GM23248 (cell line): Measurements from ENCODE around the gene GPR137C. TPM values are rescaled to one million over a fixed set of nuclear protein-coding genes. Genes with fewer than 3 reads are reported as not detected.
"Not testable (repeated sequence)": the region's sequence is repeated elsewhere in the genome, so short reads cannot be mapped to it uniquely, and the experiment has no call there.

Experiments used
- DNase-seq: peaks from one replicate; pipeline ENCODE4 v3.0.0-alpha.2; 2015
- H2AFZ ChIP-seq: fragments of 200-600 bp; sonication (generic); 2 replicates; pipeline ENCODE4 v1.6.1; 2016; ENCODE audit warnings: antibody characterized with exemption
- H3F3A ChIP-seq: fragments of 200-600 bp; sonication (generic); 2 replicates; pipeline ENCODE4 v1.6.1; 2016; ENCODE audit warnings: mild to moderate bottlenecking, antibody characterized with exemption, mixed run types; ENCODE audit not compliant: insufficient read depth
- H3K27ac ChIP-seq: fragments of 200-600 bp; sonication (generic); 2 replicates; pipeline ENCODE4 v1.5.1; 2016; ENCODE audit warnings: mild to moderate bottlenecking
- H3K27me3 ChIP-seq: fragments of 200-600 bp; sonication (generic); replicated peaks from 2 replicates; pipeline ENCODE4 v1.6.1; 2016; ENCODE audit warnings: mild to moderate bottlenecking; ENCODE audit not compliant: insufficient read depth
- H3K36me3 ChIP-seq: fragments of 200-600 bp; sonication (generic); 2 replicates; pipeline ENCODE4 v1.6.1; 2016; ENCODE audit warnings: low read depth, mild to moderate bottlenecking
- H3K4me1 ChIP-seq: fragments of 200-600 bp; sonication (generic); 2 replicates; pipeline ENCODE4 v1.6.1; 2016; ENCODE audit warnings: mild to moderate bottlenecking; ENCODE audit not compliant: insufficient read depth
- H3K4me2 ChIP-seq: fragments of 200-600 bp; sonication (generic); one replicate; pipeline ENCODE4 v1.6.1; 2016; ENCODE audit warnings: mild to moderate bottlenecking; ENCODE audit not compliant: unreplicated experiment
- H3K4me3 ChIP-seq: fragments of 200-600 bp; sonication (generic); 2 replicates; pipeline ENCODE4 v1.5.1; 2016; ENCODE audit warnings: mild to moderate bottlenecking
- H3K79me2 ChIP-seq: fragments of 200-600 bp; sonication (generic); 2 replicates; pipeline ENCODE4 v1.6.1; 2016; ENCODE audit warnings: mild to moderate bottlenecking; ENCODE audit not compliant: insufficient read depth
- H3K9ac ChIP-seq: fragments of 200-600 bp; sonication (generic); 2 replicates; pipeline ENCODE4 v1.6.1; 2016; ENCODE audit warnings: mild to moderate bottlenecking
- H3K9me2 ChIP-seq: fragments of 200-600 bp; sonication (generic); 2 replicates; pipeline ENCODE4 v1.6.1; 2016; ENCODE audit warnings: mixed run types, mild to moderate bottlenecking, moderate library complexity; ENCODE audit not compliant: insufficient read depth
- H3K9me3 ChIP-seq: fragments of 200-600 bp; sonication (generic); one replicate; pipeline ENCODE4 v1.6.1; 2017; ENCODE audit warnings: low read depth
- H4K20me1 ChIP-seq: fragments of 200-600 bp; sonication (generic); 2 replicates; pipeline ENCODE4 v1.6.0; 2016; ENCODE audit not compliant: insufficient read depth
- EZH2 ChIP-seq: fragments of 200-600 bp; sonication (generic); IDR thresholded peaks from 2 replicates; pipeline ENCODE4 v1.6.1; 2018; ENCODE audit warnings: antibody characterized with exemption, mild to moderate bottlenecking; ENCODE audit not compliant: insufficient read depth, poor library complexity, severe bottlenecking
- EZH2phosphoT487 ChIP-seq: fragments of 200-600 bp; sonication (generic); IDR thresholded peaks from 2 replicates; pipeline ENCODE4 v1.6.1; 2018; ENCODE audit warnings: antibody characterized with exemption, moderate library complexity, mild to moderate bottlenecking, low read depth; ENCODE audit not compliant: insufficient read depth
- WGBS, 2 experiments: methylation state at CpG; one replicate each; pipeline ENCODE4 v1.1.6; 2015 to 2017; ENCODE audit warnings: low lambda C conversion rate in 2 of 2, low coverage in 1 of 2; ENCODE audit errors: missing lambda C conversion rate in 2 of 2; 5-methylcytosine and 5-hydroxymethylcytosine counted together
- in situ Hi-C: fragments of 300-500 bp; cut with MboI; formaldehyde crosslinking; loops from 2 replicates; pipeline ENCODE4 v1.15.0; 2020
- polyA plus RNA-seq: library from polyadenylated mRNA; unstranded; fragments of >200 nt; fragmentation: Nextera tagmentation; extraction: Ambion mirVana; gene quantifications from 2 replicates; pipeline ENCODE4 v1.2.1, GENCODE V29; 2016
- total RNA-seq: library from RNA; depleted of rRNA; stranded (reverse); fragments of >200 nt; shearing (Covaris generic); gene quantifications from 2 replicates; pipeline ENCODE4 v1.2.3, GENCODE V29; 2014

GPR137C gene
- total and polyA plus RNA-seq, 2 experiments from 2014 or later = 0.86 to 1.1 TPM

GRCh38 chr14:52553671-52554575, 1.3 kb downstream of the GPR137C start:
- DNase-seq = peak; percentile 86
- in situ Hi-C loops = no loop called here
- peak overlapping the region; percentile 85 for H3K4me2 ChIP-seq
- no peaks in the 10 kb centered on the region for H3F3A ChIP-seq
- no peak overlapping the region for H3K27ac ChIP-seq
- no peaks in the 10 kb centered on the region for H3K36me3 ChIP-seq
- H3K4me3 ChIP-seq = peak overlapping the region; percentile 74
- peaks cover 7% of the 10 kb centered on the region; the same call in 1 of the 2 replicates for H3K4me1 ChIP-seq
- no peaks in the 10 kb centered on the region for H3K9me3 ChIP-seq
- no peaks in the 10 kb centered on the region for H3K27me3 ChIP-seq
- TF ChIP-seq EZH2 = no peak
- TF ChIP-seq EZH2phosphoT487 = no peak
- H2AFZ ChIP-seq = peak overlapping the region; percentile 83
- 15 to 16% methylated on average over 18 to 22 of the region's 22 CpGs for WGBS, 2 experiments
- peak overlapping the region; percentile 63 for H3K9ac ChIP-seq
- no peaks in the 10 kb centered on the region for H3K79me2 ChIP-seq
- no peaks in the 10 kb centered on the region for H4K20me1 ChIP-seq
- no peaks in the 10 kb centered on the region; the same call in 1 of the 2 replicates for H3K9me2 ChIP-seq

- no peak overlapping the region for H3K4me3 ChIP-seq
- 95 to 98% methylated on average over 2 of the region's 2 CpGs for WGBS, 2 experiments
- in situ Hi-C loops = no loop called here
- H2AFZ ChIP-seq = no peak overlapping the region
- H3F3A ChIP-seq = no peaks in the 10 kb centered on the region
- no peak overlapping the region for H3K4me2 ChIP-seq
- no peak overlapping the region for H3K9ac ChIP-seq
- no peaks in the 10 kb centered on the region for H3K79me2 ChIP-seq
- no peak overlapping the region for H3K27ac ChIP-seq
- no peaks in the 10 kb centered on the region; the same call in 1 of the 2 replicates for H3K9me2 ChIP-seq
- no peaks in the 10 kb centered on the region for H3K9me3 ChIP-seq
- peaks cover 7% of the 10 kb centered on the region; the same call in 1 of the 2 replicates for H3K4me1 ChIP-seq
- H3K36me3 ChIP-seq = no peaks in the 10 kb centered on the region
- no peaks in the 10 kb centered on the region for H4K20me1 ChIP-seq
- no peak for DNase-seq
- H3K27me3 ChIP-seq = no peaks in the 10 kb centered on the region
- no peak for TF ChIP-seq EZH2phosphoT487
- no peak for TF ChIP-seq EZH2
Measured at GRCh38 chr14:52558688-52559087, 6.1 kb downstream of the GPR137C start.

- Histone ChIP-seq H3K4me1 (0 out of 2 replicates have a peak, but pooled peaks cover 7% of the 10 kb centered on the region), H3K9me2 (no peaks in the 10 kb centered on the region), H3K79me2 (no peaks in the 10 kb centered on the region), H3K4me2 (no peak overlapping the region), H3F3A (no peaks in the 10 kb centered on the region), H3K9ac (no peak overlapping the region), H4K20me1 (no peaks in the 10 kb centered on the region), H3K4me3 (no peak overlapping the region), H3K27ac (no peak overlapping the region), H3K36me3 (no peaks in the 10 kb centered on the region), H3K27me3 (no peaks in the 10 kb centered on the region), H3K9me3 (no peaks in the 10 kb centered on the region), H2AFZ (no peak overlapping the region)
- 4 to 6% methylated on average over 2 of the region's 2 CpGs for WGBS, 2 experiments
- peak; percentile 84 for DNase-seq
- TF ChIP-seq EZH2 (no peak), EZH2phosphoT487 (no peak)
- in situ Hi-C loops = no loop called here
Measured at GRCh38 chr14:52563120-52563519, 10.5 kb downstream of the GPR137C start.

DNA sequence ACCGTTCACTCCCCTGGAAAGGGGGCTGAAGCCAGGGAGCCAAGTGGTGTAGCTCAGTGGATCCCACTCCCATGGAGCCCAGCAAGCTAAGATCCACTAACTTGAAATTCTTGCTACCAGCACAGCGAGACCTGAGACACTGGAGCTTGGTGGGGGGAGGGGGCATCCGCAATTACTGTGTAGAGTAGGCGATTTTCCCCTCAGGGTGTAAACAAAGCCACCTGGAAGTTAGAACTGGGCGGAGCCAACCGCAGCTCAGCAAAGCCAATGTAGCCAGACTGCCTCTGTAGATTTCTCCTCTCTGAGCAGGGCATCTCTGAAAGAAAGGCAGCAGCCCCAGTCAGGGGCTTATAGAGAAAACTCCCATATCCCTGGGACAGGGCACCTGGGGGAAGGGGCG, 15.8 kb downstream of the GPR137C start:
- H3K9ac ChIP-seq, H4K20me1 ChIP-seq, in situ Hi-C loops, H3K4me3 ChIP-seq, H3K27ac ChIP-seq, H3K27me3 ChIP-seq, H3K4me2 ChIP-seq, H3K79me2 ChIP-seq, H3K4me1 ChIP-seq, H3K9me2 ChIP-seq, H3F3A ChIP-seq, DNase-seq, H3K36me3 ChIP-seq, H2AFZ ChIP-seq, H3K9me3 ChIP-seq: not testable (repeated sequence)
- WGBS, 2 experiments = 90 to 97% methylated on average over 7 of the region's 7 CpGs
